ENCODE results near the gene QSOX2.
"Not testable (repeated sequence)": the region's sequence is repeated elsewhere in the genome, so short reads cannot be mapped to it uniquely, and the experiment has no call there.

Gene QSOX2

GRCh38 chr9:136250676-136251075 is 5.1 kb upstream of the QSOX2 start:
- DNase-seq: no peak

DNA sequence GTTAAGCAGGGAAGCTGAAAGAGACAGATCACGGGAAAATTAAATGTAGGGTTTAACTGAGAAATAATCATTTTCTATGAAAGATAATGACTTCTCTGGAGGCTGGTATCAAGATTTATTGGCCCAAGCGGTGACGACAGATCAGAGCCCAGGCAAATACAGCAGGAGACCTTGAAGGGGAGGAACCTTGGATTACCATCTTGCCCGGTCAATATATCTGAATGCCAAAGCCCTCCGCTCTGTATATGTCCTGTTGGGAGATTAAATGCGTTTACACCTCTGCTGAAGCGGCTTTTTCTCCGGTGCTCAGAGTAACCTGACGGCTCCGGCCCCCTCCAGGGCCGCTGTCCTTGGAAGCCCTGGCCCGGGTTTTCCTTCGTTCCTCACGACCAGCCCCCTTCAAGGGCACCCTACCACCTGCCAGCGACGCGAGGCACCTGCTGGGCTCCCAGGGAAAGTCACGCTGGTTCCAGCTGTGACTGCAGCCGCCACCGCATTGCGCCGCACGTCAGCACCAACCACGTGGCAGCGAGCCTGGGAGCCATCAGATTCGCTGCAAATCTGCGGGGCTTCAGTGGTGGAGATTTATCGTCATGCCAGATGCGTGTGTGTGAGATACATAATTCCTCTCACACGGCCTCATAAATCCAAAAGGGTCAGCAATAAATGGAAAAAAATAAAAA is 4.4 kb upstream of the QSOX2 start:
- no peak for DNase-seq

DNA sequence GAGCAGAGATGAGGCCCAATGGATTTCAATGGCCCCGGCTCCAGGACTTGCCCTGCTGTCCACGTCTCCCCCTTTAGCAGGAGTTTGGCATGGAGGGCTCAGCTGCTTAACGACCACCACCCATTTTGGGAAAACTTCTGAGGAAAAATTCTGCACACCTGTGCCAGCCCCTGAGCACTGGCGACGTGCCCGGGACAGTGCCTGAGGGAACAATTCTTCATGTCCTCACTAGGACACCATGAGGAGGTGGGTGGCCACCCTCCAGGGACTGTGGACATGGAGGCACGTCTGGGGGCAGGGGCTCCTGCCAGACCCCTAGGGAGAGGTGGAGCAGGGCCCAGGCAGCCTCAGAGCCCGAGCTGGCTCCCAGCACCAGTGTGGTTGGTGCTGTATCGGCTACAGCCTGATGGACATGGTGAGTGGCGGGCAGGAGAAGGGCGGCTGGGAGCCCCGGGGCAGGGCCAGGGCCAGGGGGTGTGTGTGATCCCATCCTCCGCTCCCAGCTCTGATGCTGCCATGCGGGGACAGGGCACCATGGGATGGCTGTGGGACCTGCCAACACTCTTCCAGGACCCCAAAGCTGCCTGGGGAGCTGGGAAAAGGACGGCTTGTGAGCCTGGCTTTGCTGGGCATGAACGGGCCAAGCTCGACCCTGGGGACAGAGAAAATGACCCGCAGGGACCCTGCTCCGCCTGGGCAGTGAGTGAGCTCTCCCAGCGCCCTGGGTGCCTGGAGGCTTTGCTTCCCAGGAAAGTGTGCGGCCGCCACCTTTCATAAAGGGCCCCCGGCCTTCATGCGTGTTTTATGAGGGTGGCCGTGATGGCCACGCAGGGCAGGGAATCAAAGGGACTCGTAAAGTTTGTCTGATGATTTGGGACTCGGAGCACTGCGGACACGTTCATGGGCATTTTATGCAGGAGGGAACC is 3.6 kb upstream of the QSOX2 start:
- DNase-seq: no peak

- no peak for DNase-seq
Observed at GRCh38 chr9:136247947-136248637, 2.5 kb upstream of the QSOX2 start.

DNA sequence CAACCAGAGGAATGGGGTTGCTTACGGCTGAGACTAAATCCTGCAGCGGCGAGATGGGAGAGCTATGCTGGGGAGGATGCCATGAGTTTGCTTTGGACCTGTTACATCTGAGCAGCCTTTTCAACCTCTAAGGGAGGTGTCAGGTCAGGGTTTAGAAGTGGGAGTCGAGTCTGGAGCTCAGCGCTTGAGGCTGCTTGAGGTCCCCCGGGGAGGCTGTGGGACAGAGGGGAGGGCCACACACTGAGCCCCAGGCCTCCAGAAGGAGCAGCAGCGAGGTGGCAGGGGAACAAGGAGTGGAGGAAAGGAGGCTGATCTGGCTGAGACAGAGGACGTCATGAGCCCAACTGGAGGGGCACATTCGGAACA is 1.9 kb upstream of the QSOX2 start:
- DNase-seq: no peak

DNA sequence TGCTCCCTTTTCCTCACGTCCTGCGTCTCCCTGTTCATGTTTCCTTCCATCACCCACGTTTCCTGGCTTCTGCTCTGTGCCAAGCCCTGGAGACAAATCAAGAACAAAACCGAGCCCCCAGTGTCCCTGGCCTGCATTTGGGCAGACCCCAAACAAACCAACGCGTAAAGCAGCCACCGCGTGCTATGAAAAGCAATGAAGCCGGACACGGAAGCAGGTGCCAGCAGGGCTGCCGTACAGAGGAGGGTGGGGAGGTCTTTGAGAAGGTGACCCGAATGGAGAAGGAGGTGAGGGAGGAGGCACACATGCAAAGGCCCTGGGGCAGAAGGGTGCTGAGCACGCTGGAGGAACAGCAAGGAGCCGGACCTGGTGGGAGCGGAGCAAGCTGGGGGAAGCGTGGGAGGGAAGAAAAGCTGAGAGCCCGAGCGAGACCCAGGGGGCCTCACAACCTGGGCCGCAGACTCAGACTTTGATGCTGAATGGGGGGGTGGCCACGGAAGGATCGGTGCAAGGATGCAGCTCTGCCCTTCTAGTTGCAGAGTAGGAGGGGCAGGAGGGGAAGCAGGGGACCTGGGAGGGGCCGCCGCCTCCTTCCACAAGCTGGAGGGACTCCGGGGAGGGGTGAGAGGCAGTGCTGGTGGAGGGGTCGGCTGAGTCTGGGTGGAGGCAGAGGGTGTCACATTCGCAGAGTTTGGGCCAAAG is 1.4 kb upstream of the QSOX2 start:
- no peak for DNase-seq

GRCh38 chr9:136244969-136245218 is 718 bp downstream of the QSOX2 start:
- DNase-seq: no peak

DNA sequence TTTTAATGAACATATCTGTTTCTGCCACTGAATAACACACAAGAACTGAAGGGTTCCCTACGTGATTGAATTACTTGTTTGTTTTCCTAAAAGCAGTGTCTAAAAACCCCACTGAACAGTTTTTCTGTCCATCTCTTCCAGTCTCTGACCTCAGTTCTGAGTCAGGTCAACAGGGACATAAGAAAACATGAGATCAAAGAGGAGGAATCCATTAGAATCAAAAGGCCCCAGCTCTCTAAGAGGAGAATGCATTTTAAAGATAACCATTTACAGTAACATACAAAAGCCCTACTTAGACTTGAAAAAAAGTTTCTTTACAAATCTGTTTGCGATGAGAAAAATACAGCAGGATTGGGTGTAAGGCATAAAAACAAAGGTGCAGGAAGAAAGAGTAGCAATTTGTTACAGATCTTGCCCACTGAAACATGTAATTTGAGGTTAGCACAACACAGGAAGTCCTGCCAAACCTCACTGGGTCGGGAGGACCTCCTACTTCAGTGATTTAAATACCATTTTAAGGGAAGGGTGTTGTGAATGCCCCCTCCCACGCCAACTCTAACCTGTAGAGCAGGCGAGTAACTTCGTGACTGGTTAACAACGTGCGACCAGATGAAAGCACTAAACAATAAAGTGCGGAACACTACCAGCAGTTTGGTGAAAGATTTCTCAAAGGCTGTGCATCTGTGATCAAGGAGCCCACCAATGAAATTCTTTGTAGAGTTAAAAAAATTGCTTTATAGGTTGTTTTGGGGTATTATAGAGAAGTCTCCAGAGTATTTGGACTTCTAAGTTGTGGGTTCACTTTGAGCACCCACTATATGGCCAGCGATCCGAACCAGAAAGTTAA is 1.3 kb downstream of the QSOX2 start:
- DNase-seq: peak; percentile 38

GRCh38 chr9:136243631-136244030 is 2.0 kb downstream of the QSOX2 start:
- no peak for DNase-seq

DNA sequence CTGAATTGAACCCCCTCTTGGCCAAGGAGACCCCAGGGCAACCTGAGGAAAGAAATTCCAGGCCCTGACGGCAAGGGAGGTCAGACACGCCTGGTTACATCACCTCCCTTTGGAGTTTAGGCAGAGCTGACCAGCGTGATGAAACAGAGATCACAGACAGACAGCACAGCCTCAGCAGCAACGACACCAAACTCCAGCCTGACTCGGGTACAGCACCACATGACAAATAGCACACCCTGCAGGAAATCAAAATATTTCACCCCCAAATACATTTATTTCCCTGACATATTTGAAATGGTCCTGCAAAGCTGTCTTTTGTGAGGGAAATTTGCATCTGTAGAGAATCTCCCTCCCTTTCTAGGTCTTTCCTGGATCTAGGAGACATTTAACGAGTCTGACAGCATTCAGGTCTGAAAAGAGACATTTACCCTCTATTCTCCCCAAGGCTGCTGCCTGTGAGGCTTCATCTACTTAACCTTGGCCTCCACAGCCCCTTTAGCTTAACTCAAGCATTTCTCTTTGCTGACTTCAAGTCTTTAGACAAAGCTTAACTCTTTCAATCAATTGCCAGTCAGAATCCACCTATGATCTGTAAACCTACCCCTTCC is 2.6 kb downstream of the QSOX2 start:
- peak; percentile 27 for DNase-seq

DNA sequence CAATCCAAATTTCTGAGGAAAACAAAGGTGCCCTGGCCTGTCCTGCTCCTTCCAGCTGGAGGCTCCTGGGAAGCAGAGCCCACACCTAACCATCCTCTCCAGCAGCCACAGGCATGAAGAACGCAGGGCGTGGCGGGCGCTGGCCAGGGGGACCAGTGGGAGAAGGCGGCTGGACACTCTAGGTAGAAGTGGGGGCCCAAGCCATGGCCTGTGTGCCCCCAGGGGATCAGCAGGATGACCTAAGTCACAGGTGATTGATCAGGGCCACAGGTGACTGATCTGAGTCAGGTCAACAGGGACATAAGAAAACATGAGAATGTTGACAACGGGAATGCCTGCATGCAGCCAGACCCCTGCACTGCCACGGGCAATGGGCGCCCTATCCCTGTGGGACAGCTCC is 3.4 kb downstream of the QSOX2 start:
- no peak for DNase-seq

DNA sequence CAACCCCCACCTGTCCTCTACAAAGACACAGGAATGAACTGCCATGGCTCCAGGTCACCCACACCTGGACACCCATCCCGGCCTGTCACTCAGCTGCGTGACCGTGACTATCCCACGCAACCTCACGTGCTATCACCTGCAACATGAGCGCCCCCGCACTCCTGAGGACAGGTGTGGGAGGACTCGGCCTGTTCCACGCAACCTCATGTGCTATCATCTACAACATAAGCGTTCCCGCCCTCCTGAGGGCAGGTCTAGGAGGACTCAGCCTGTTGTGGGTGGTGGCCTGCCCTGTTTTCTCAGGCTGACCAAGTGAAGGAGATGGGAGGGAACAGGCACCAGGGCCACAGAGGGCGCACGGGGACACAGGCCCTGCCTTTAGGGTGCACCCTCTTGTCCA is 4.1 kb downstream of the QSOX2 start:
- DNase-seq: no peak

DNA sequence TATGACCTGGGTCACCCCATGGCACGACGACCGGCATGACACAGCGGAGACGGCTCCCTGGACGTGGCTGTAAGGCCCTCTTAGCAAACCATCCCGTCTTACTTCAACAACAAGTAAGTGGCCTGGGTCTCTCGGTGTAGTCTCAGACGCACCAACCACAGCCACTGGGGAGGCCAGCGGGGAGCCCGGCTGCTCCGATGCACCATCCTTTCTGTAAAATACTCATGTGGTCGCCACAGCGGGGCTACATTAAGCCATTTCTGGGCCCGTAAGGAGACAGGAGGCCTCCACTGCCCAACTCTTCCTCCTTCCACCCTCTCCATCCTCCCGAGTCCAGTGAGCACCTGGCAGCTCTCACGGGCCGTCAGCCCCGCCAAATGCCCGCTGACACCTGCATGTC is 4.7 kb downstream of the QSOX2 start:
- no peak for DNase-seq

GRCh38 chr9:136239983-136240330 is 5.7 kb downstream of the QSOX2 start:
- peak; percentile 80 for DNase-seq

DNA sequence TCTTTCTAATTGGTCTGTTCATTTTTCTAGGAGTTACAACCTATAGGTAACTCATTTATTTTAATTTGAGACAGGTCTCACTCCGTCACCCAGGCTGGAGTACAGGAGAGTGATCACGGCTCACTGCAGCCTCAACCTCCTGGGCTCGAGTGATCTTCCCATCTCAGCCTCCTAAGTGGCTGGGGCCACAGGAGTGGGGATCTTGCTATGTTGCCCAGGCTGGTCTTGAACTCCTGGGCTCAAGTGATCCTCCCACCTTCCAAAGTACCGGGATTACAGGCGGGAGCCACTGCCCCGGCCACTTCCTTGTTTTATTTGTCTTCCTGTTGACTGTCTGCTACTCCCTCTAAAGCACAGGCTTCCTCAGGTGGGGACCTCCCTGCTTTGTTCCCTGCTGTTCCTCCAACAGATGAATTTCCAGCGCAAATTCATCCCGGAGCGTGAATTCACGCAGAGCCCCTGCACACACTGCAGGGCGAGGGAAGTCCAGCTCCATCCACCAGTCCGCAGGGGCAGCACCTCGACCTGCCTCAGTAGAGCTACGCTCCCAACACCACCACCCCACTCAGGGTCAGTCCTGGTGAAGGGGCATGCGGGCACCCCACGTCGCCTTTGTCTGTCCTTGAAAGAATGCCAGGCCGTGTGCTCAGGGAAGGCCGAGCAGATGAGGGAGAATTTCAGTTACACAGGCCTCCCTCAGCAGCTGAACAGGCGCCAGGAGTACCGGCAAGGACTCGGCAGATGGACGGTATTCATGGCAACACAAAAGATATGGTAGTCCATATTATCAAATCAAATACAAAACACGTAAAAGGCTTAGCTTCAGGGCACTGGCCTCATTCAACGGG is 6.3 kb downstream of the QSOX2 start:
- DNase-seq: no peak

DNA sequence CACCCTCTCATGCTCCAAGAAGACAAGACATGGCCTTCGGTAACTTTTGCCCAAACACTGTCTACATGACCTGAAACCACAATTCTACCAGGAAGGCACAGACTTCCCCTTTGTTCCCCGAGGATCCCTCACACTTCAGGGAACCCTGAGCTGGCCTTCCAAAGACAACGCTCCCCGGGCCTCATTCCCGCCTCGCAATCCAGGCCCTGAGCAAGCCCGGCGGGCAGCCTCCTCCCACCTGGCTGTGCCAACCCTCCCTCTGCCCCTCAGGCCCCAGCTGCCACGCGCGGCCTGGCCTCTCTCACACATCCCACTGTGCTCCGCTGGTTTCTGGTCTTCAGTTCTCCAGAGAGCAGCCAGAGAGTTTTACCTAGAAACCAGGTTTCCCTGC is 7.3 kb downstream of the QSOX2 start:
- no peak for DNase-seq

DNA sequence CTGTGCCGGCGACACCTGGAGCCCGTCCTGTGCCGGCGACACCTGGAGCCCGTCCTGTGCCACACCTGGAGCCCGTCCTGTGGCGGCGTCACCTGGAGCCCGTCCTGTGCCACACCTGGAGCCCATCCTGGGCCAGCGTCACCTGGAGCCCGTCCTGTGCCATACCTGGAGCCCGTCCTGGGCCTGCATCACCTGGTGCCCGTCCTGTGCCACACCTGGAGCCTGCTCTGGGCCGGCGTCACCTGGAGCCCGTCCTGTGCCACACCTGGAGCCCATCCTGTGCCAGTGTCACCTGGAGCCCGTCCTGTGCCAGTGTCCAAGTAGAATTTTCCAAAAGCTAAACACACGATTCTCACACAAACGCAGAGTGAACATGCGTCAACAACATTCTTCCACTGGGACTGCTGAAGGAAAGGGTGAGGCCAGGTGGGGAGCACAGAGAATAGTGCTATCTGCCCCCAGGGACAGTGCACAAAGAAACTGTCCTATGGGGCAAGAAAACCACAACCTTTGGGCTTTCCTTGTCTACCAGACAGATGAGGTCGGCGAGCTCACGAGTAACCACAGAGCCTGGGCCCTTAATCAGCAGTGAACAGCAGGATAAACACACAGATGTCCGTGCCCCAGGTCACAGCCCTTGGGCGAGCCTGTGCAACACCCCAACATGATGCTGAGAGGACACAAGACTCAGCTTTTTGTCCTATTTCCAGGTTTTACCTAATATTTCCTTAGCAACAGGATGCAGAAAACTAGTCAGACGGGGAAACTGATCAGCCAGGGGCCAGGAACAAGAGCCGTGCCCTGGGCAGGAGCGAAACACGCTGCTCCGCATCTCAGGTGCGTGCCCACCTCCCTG is 7.9 kb downstream of the QSOX2 start:
- DNase-seq: peak; percentile 66

DNA sequence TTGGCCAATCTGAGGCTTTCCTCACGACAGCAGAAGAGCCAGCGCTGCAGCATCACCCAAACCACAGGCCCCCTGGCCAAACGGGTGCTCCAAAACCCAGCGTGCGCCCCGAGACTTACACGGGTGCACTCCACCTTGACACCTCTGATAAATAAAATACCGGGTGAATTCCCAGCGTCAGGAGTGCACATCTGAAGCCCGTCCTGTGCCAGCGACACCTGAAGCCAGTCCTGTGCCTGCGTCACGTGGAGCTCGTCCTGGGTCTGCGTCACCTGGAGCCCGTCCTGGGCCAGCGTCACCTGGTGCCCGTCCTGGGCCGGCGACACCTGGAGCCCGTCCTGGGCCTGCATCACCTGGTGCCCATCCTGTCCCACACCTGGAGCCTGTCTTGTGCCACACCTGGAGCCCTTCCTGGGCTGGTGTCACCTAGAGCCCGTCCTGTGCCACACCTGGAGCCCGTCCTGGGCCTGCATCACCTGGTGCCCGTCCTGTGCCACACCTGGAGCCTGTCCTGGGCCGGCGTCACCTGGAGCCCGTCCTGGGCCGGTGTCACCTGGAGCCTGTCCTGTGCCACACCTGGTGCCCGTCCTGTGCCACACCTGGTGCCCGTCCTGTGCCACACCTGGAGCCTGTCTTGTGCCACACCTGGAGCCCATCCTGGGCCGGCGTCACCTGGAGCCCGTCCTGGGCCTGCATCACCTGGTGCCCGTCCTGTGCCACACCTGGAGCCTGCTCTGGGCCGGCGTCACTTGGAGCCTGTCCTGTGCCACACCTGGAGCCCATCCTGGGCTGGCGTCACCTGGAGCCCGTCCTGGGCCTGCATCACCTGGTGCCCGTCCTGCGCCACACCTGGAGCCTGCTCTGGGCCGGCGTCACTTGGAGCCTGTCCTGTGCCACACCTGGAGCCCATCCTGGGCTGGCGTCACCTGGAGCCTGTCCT is 8.9 kb downstream of the QSOX2 start:
- not testable (repeated sequence) for DNase-seq
